Measurements from ENCODE around the gene TSPO2.

GRCh38 chr6:40996591-40997233 lies 45.6 kb upstream of the TSPO2 start:
- TF ChIP-seq EZH2 (IDR thresholded peaks at IDR 0.05; ENCODE audit: borderline replicate concordance, low read depth, low read length, severe bottlenecking) = no peak
- TF ChIP-seq, protein P1, sequence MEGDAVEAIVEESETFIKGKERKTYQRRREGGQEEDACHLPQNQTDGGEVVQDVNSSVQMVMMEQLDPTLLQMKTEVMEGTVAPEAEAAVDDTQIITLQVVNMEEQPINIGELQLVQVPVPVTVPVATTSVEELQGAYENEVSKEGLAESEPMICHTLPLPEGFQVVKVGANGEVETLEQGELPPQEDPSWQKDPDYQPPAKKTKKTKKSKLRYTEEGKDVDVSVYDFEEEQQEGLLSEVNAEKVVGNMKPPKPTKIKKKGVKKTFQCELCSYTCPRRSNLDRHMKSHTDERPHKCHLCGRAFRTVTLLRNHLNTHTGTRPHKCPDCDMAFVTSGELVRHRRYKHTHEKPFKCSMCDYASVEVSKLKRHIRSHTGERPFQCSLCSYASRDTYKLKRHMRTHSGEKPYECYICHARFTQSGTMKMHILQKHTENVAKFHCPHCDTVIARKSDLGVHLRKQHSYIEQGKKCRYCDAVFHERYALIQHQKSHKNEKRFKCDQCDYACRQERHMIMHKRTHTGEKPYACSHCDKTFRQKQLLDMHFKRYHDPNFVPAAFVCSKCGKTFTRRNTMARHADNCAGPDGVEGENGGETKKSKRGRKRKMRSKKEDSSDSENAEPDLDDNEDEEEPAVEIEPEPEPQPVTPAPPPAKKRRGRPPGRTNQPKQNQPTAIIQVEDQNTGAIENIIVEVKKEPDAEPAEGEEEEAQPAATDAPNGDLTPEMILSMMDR (IDR thresholded peaks at IDR 0.05; ENCODE audit: borderline replicate concordance, extremely low read depth, low read length, poor library complexity, severe bottlenecking) = no peak
